Fibroblast of the aortic adventitia (primary cell): Measurements from ENCODE around the gene PLXNA4. TPM values are rescaled to one million over a fixed set of nuclear protein-coding genes. Genes with fewer than 3 reads are reported as not detected.

Experiments used
- DNase-seq: peaks from one replicate; pipeline ENCODE4 v3.0.0-alpha.2; 2010; ENCODE audit warnings: low read depth
- H3K4me3 ChIP-seq: 2 replicates; pipeline ENCODE4 v1.5.1; 2011; ENCODE audit warnings: low read depth, mild to moderate bottlenecking, control low read depth, low read length, moderate library complexity
- CTCF ChIP-seq: IDR thresholded peaks from 2 replicates; pipeline ENCODE4 v1.5.1; 2011; ENCODE audit warnings: mild to moderate bottlenecking, low read length, control low read depth, inconsistent platforms; ENCODE audit not compliant: insufficient read depth
- total RNA-seq: library from RNA; depleted of rRNA; stranded (reverse); fragments of >200 nt; gene quantifications from 2 replicates; pipeline ENCODE4 v1.2.3, GENCODE V29; 2012; ENCODE audit warnings: low replicate concordance

Gene PLXNA4
- total RNA-seq, 1 donor, result 3.0 TPM

DNA sequence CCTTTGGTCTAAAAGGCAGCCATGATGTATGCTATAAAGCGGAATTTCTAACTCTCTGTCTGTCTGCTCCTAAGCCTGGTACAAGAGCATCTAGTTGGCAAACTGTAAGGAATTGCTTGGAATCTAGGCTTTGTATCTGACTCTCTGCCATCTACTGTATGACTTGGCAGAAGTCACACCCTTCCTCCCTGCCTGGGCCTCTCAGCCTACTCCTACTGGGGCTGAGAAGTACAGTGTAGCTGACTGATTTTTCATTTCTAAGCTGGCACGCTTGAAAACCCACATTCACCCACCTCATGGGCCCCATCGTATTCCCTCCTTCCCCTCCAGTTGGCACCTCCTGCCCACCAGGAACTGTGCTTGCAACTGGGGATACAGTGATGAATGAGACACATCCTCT, 435.2 kb downstream of the PLXNA4 start:
- H3K4me3 ChIP-seq, result no peak overlapping the region
- DNase-seq, result peak; percentile 68
- TF ChIP-seq CTCF, result no peak

DNA sequence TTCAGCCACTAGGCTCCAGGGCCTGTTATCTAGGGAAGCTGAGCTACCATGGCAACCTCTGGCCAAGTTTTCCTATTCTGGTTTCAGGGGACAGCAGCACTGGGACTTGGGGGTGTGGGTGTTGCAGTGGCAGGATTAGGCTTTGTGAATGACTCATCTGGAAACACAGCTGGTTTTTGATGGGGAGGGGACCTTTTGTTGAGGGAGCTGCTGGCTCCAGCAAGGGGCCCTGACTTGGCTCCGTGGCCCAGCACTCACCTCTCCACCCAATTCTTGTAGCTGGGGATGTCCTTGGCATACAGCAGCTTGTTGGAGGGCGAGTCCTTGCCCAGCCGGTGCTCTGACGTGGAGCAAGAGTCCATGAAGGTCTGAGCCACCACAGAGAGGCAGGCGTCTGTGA, 435.9 kb downstream of the PLXNA4 start:
- H3K4me3 ChIP-seq, result no peak overlapping the region
- no peak for TF ChIP-seq CTCF
- peak; percentile 52 for DNase-seq

DNA sequence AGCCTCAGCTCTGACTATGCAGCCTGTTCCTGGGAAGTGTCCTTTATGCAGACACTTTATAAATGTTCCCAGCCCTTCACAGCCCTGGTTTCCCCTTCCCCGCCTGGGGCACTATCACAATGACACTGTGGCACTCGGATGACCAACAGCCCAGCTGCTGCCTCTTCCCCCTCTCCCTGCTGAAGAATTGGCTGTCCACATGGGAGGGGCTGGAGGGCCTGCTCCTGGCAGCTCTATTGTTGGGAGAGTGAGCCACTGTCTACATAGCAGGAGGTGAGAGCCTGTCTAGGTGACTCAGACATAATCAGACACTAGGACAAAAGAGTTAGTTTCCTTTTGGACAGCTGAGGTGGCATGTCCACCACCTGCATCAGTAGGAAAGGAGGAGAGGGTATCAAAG, 437.5 kb downstream of the PLXNA4 start:
- no peak for TF ChIP-seq CTCF
- no peak overlapping the region for H3K4me3 ChIP-seq
- DNase-seq, result peak; percentile 8

DNA sequence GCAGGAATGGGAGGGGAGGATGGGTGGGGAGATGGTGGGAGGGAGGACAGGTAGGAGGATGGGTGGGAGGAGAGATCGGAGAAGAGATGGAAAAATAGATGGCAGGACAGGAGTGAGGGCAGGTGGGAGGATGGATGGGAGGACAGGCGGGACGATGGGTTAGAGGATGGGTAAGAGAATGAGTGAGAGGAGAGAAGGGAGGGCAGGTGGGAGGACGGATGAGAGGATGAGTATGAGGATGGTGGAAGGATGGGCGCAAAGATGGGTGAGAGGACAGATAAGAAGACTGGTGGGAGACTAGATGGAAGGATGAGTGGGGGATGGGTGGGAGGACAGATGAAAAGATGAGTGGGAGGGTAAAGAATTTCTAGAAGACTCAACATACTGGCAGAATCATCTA, 438.6 kb downstream of the PLXNA4 start:
- no peak overlapping the region for H3K4me3 ChIP-seq
- no peak for TF ChIP-seq CTCF
- no peak for DNase-seq

DNA sequence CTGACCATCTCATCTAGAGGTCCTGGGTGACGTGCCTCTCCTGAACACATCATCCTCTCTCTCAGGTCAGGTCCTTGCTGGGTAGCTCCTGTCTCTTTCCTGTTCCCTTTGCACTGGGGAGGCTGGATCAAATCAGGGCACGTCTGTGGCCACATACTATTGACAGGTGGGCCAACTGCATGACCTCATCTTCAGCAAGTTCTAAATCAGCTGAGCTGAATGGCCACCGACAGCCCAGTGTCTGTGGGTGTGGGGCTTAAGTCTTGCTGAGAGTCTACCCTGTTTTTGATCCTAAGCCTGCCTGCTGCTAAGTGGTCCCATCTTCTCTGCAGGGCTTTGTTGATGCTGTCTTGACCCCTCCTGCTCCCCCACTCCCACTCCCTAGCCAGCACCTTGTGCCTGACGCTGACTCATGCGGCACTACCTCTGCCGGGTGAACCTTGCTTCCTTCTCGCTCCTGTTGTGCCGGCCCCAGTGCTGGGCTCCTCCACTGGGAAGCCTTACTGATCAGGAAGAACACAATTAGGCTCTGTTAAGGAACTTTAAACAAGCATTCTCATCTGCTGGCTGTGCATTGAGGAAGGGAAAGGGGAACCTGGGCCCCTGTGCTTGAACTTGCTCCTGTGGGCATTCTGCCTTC, 440.4 kb downstream of the PLXNA4 start:
- TF ChIP-seq CTCF, result no peak
- no peak overlapping the region for H3K4me3 ChIP-seq
- no peak for DNase-seq

DNA sequence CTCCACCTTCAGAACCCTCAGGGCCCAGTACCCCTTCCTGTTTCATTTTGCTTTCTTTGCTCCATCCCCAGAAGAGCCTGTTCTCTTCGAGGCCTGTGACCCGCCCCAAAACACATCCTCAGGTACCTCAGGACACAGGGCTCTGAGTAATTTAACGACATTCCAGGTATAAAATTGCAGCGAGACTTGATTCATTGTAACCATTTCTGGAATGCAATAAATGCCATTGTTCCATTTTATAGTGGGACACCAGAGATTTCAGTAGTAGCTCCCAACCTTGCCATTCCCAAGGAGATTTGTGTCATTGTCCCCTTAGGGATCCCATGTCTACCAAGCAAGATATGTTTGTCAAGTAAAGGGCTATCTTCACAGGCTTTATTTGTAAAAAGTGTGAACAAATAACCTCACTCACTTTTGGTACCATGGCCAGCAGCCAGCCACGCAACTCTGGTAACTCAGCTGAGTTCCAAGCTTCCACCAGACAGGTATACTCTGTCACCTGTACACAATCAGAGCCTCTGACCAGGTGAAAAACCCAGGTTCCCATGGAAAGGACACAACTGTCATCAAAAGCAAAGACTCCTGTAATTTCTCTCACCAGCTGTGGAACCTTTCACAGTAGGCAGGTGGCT, 441.3 kb downstream of the PLXNA4 start:
- H3K4me3 ChIP-seq, result no peak overlapping the region
- no peak for TF ChIP-seq CTCF
- DNase-seq, result no peak

- TF ChIP-seq CTCF, result no peak
- DNase-seq, result no peak
- H3K4me3 ChIP-seq, result no peak overlapping the region
Measured at GRCh38 chr7:132133501-132133900, 442.8 kb downstream of the PLXNA4 start.
